ENCODE results near the gene SUCLG2.

- TF ChIP-seq POLR2AphosphoS5 (IDR thresholded peaks at IDR 0.05) (no peak), POLR2A (IDR thresholded peaks at IDR 0.05; ENCODE audit: low read depth) (no peak)
- TF ChIP-seq, protein P1, sequence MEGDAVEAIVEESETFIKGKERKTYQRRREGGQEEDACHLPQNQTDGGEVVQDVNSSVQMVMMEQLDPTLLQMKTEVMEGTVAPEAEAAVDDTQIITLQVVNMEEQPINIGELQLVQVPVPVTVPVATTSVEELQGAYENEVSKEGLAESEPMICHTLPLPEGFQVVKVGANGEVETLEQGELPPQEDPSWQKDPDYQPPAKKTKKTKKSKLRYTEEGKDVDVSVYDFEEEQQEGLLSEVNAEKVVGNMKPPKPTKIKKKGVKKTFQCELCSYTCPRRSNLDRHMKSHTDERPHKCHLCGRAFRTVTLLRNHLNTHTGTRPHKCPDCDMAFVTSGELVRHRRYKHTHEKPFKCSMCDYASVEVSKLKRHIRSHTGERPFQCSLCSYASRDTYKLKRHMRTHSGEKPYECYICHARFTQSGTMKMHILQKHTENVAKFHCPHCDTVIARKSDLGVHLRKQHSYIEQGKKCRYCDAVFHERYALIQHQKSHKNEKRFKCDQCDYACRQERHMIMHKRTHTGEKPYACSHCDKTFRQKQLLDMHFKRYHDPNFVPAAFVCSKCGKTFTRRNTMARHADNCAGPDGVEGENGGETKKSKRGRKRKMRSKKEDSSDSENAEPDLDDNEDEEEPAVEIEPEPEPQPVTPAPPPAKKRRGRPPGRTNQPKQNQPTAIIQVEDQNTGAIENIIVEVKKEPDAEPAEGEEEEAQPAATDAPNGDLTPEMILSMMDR (IDR thresholded peaks at IDR 0.05) = no peak
Observed at GRCh38 chr3:67521053-67521646, 133.3 kb downstream of the SUCLG2 start.
